GM23248 (cell line): Measurements from ENCODE around the gene CYS1. TPM values are rescaled to one million over a fixed set of nuclear protein-coding genes. Genes with fewer than 3 reads are reported as not detected.
"Not testable (repeated sequence)": the region's sequence is repeated elsewhere in the genome, so short reads cannot be mapped to it uniquely, and the experiment has no call there.

Experiments
- DNase-seq: peaks from one replicate; pipeline ENCODE4 v3.0.0-alpha.2; 2015
- H2AFZ ChIP-seq: fragments of 200-600 bp; sonication (generic); 2 replicates; pipeline ENCODE4 v1.6.1; 2016; ENCODE audit warnings: antibody characterized with exemption
- H3F3A ChIP-seq: fragments of 200-600 bp; sonication (generic); 2 replicates; pipeline ENCODE4 v1.6.1; 2016; ENCODE audit warnings: mild to moderate bottlenecking, antibody characterized with exemption, mixed run types; ENCODE audit not compliant: insufficient read depth
- H3K27ac ChIP-seq: fragments of 200-600 bp; sonication (generic); 2 replicates; pipeline ENCODE4 v1.5.1; 2016; ENCODE audit warnings: mild to moderate bottlenecking
- H3K27me3 ChIP-seq: fragments of 200-600 bp; sonication (generic); replicated peaks from 2 replicates; pipeline ENCODE4 v1.6.1; 2016; ENCODE audit warnings: mild to moderate bottlenecking; ENCODE audit not compliant: insufficient read depth
- H3K36me3 ChIP-seq: fragments of 200-600 bp; sonication (generic); 2 replicates; pipeline ENCODE4 v1.6.1; 2016; ENCODE audit warnings: low read depth, mild to moderate bottlenecking
- H3K4me1 ChIP-seq: fragments of 200-600 bp; sonication (generic); 2 replicates; pipeline ENCODE4 v1.6.1; 2016; ENCODE audit warnings: mild to moderate bottlenecking; ENCODE audit not compliant: insufficient read depth
- H3K4me2 ChIP-seq: fragments of 200-600 bp; sonication (generic); one replicate; pipeline ENCODE4 v1.6.1; 2016; ENCODE audit warnings: mild to moderate bottlenecking; ENCODE audit not compliant: unreplicated experiment
- H3K4me3 ChIP-seq: fragments of 200-600 bp; sonication (generic); 2 replicates; pipeline ENCODE4 v1.5.1; 2016; ENCODE audit warnings: mild to moderate bottlenecking
- H3K79me2 ChIP-seq: fragments of 200-600 bp; sonication (generic); 2 replicates; pipeline ENCODE4 v1.6.1; 2016; ENCODE audit warnings: mild to moderate bottlenecking; ENCODE audit not compliant: insufficient read depth
- H3K9ac ChIP-seq: fragments of 200-600 bp; sonication (generic); 2 replicates; pipeline ENCODE4 v1.6.1; 2016; ENCODE audit warnings: mild to moderate bottlenecking
- H3K9me2 ChIP-seq: fragments of 200-600 bp; sonication (generic); 2 replicates; pipeline ENCODE4 v1.6.1; 2016; ENCODE audit warnings: mixed run types, mild to moderate bottlenecking, moderate library complexity; ENCODE audit not compliant: insufficient read depth
- H3K9me3 ChIP-seq: fragments of 200-600 bp; sonication (generic); one replicate; pipeline ENCODE4 v1.6.1; 2017; ENCODE audit warnings: low read depth
- H4K20me1 ChIP-seq: fragments of 200-600 bp; sonication (generic); 2 replicates; pipeline ENCODE4 v1.6.0; 2016; ENCODE audit not compliant: insufficient read depth
- EZH2 ChIP-seq: fragments of 200-600 bp; sonication (generic); IDR thresholded peaks from 2 replicates; pipeline ENCODE4 v1.6.1; 2018; ENCODE audit warnings: antibody characterized with exemption, mild to moderate bottlenecking; ENCODE audit not compliant: insufficient read depth, poor library complexity, severe bottlenecking
- EZH2phosphoT487 ChIP-seq: fragments of 200-600 bp; sonication (generic); IDR thresholded peaks from 2 replicates; pipeline ENCODE4 v1.6.1; 2018; ENCODE audit warnings: antibody characterized with exemption, moderate library complexity, mild to moderate bottlenecking, low read depth; ENCODE audit not compliant: insufficient read depth
- WGBS, 2 experiments: methylation state at CpG; one replicate each; pipeline ENCODE4 v1.1.6; 2015 to 2017; ENCODE audit warnings: low lambda C conversion rate in 2 of 2, low coverage in 1 of 2; ENCODE audit errors: missing lambda C conversion rate in 2 of 2; 5-methylcytosine and 5-hydroxymethylcytosine counted together
- in situ Hi-C: fragments of 300-500 bp; cut with MboI; formaldehyde crosslinking; loops from 2 replicates; pipeline ENCODE4 v1.15.0; 2020
- polyA plus RNA-seq: library from polyadenylated mRNA; unstranded; fragments of >200 nt; fragmentation: Nextera tagmentation; extraction: Ambion mirVana; gene quantifications from 2 replicates; pipeline ENCODE4 v1.2.1, GENCODE V29; 2016
- total RNA-seq: library from RNA; depleted of rRNA; stranded (reverse); fragments of >200 nt; shearing (Covaris generic); gene quantifications from 2 replicates; pipeline ENCODE4 v1.2.3, GENCODE V29; 2014

Gene CYS1
- total and polyA plus RNA-seq, 2 experiments from 2014 or later, result 3.1 to 6.1 TPM

- Histone ChIP-seq H3K79me2 (no peaks in the 10 kb centered on the region), H3K9ac (no peak overlapping the region), H3F3A (peaks cover 8% of the 10 kb centered on the region; the same call in 1 of the 2 replicates), H3K9me3 (no peaks in the 10 kb centered on the region), H3K4me3 (no peak overlapping the region), H3K27me3 (no peaks in the 10 kb centered on the region), H3K4me1 (peaks cover 18% of the 10 kb centered on the region), H3K4me2 (no peak overlapping the region), H2AFZ (no peak overlapping the region), H3K27ac (no peak overlapping the region), H3K36me3 (no peaks in the 10 kb centered on the region), H4K20me1 (no peaks in the 10 kb centered on the region), H3K9me2 (no peaks in the 10 kb centered on the region)
- 62 to 68% methylated on average over 12 of the region's 12 CpGs for WGBS, 2 experiments
- no peak for DNase-seq
- TF ChIP-seq EZH2, result no peak
- no peak for TF ChIP-seq EZH2phosphoT487
- in situ Hi-C loops, result no loop called here
These were observed 45.7 kb downstream of the CYS1 start for GRCh38 chr2:10034333-10035052.

DNA sequence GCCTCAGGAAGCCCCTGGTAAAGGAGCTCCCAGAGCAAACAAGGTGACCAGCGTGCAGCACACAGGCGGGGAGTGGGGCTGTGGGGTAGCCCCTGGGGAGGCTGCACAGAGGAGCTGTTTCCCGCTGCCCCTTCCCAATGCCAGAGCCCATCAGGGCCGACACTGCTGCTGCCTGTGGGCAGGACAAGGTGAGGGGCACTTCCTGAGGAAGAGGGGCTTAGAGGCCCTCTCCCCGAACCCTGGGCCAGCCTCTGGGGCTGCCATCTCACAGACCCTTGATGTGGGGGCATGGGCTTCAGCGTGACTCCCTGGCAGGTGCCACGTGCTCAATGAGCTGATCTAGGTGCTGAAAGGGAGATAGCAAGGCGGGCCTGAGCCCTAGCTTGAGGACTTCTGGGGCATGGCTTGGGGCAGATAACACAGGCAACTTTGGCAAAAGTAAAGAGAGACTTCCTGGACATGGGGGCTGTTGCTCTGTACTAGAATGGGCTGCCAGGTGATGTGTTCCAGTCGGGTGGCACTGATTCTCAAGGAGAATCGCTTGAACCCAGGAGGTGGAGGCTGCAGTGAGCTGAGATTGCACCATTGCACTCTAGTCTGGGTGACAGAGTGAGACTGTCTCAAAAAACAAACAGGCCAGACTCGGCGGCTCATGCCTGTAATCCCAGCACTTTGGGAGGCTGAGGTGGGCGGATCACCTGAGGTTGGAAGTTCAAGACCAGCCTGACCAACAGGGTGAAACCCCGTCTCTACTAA lies 46.8 kb downstream of the CYS1 start:
- H3K4me3 ChIP-seq, result no peak overlapping the region
- H2AFZ ChIP-seq, result no peak overlapping the region
- no peaks in the 10 kb centered on the region for H3K9me2 ChIP-seq
- H3K27ac ChIP-seq, result no peak overlapping the region
- H3K4me2 ChIP-seq, result no peak overlapping the region
- H3F3A ChIP-seq, result peaks cover 8% of the 10 kb centered on the region; the same call in 1 of the 2 replicates
- no peaks in the 10 kb centered on the region for H3K79me2 ChIP-seq
- no peaks in the 10 kb centered on the region for H4K20me1 ChIP-seq
- no peaks in the 10 kb centered on the region for H3K9me3 ChIP-seq
- H3K27me3 ChIP-seq, result no peaks in the 10 kb centered on the region
- H3K36me3 ChIP-seq, result no peaks in the 10 kb centered on the region
- DNase-seq, result no peak
- in situ Hi-C loops, result no loop called here
- TF ChIP-seq EZH2phosphoT487, result no peak
- no peak for TF ChIP-seq EZH2
- 86 to 87% methylated on average over 14 of the region's 14 CpGs for WGBS, 2 experiments
- H3K4me1 ChIP-seq, result peaks cover 15% of the 10 kb centered on the region
- H3K9ac ChIP-seq, result no peak overlapping the region

GRCh38 chr2:10032746-10033105 lies 47.5 kb downstream of the CYS1 start:
- no peak for TF ChIP-seq EZH2
- TF ChIP-seq EZH2phosphoT487, result no peak
- no peak for DNase-seq
- 94 to 95% methylated on average over 7 of the region's 7 CpGs for WGBS, 2 experiments
- Histone ChIP-seq H3K9ac (no peak overlapping the region), H3K4me2 (no peak overlapping the region), H3K4me3 (no peak overlapping the region), H3K79me2 (no peaks in the 10 kb centered on the region), H3K9me3 (no peaks in the 10 kb centered on the region), H3K36me3 (no peaks in the 10 kb centered on the region), H3K9me2 (no peaks in the 10 kb centered on the region), H3K27me3 (no peaks in the 10 kb centered on the region), H2AFZ (no peak overlapping the region), H4K20me1 (no peaks in the 10 kb centered on the region), H3F3A (peaks cover 8% of the 10 kb centered on the region; the same call in 1 of the 2 replicates), H3K4me1 (peaks cover 15% of the 10 kb centered on the region), H3K27ac (no peak overlapping the region)
- in situ Hi-C loops, result no loop called here

GRCh38 chr2:10031886-10032745 lies 48.1 kb downstream of the CYS1 start:
- Histone ChIP-seq H3K27ac (no peak overlapping the region), H3K4me2 (no peak overlapping the region), H3K9ac (no peak overlapping the region), H3K9me2 (no peaks in the 10 kb centered on the region), H3K27me3 (no peaks in the 10 kb centered on the region), H3K36me3 (no peaks in the 10 kb centered on the region), H2AFZ (no peak overlapping the region), H3K4me1 (peaks cover 15% of the 10 kb centered on the region), H3K4me3 (no peak overlapping the region), H3F3A (peaks cover 6% of the 10 kb centered on the region; the same call in 1 of the 2 replicates), H3K9me3 (no peaks in the 10 kb centered on the region), H3K79me2 (no peaks in the 10 kb centered on the region), H4K20me1 (no peaks in the 10 kb centered on the region)
- no peak for DNase-seq
- WGBS, 2 experiments, result 79 to 80% methylated on average over 20 of the region's 20 CpGs
- in situ Hi-C loops, result no loop called here
- no peak for TF ChIP-seq EZH2
- TF ChIP-seq EZH2phosphoT487, result no peak

- H3K27me3 ChIP-seq, in situ Hi-C loops, H3K9ac ChIP-seq, H4K20me1 ChIP-seq, H3K9me3 ChIP-seq, H3F3A ChIP-seq, DNase-seq, H3K9me2 ChIP-seq, H3K79me2 ChIP-seq, H3K4me2 ChIP-seq, H3K4me1 ChIP-seq, H3K4me3 ChIP-seq, H3K36me3 ChIP-seq, H3K27ac ChIP-seq: not testable (repeated sequence)
- H2AFZ ChIP-seq, result peak overlapping the region; percentile 50; the same call in 1 of the 2 replicates
- 75 to 78% methylated on average over 8 of the region's 8 CpGs for WGBS, 2 experiments
These were observed 49.4 kb downstream of the CYS1 start for GRCh38 chr2:10030798-10031197.
